Non-pigmented ciliary epithelial cell (primary cell): ENCODE measurements around the gene LTB4R.
A peak's percentile ranks its signal among the peaks of the same experiment; 100 is the strongest.

Source experiments
- DNase-seq: peaks from one replicate; pipeline ENCODE4 v3.0.0-alpha.2; 2010; ENCODE audit warnings: low read depth

Gene LTB4R

DNA sequence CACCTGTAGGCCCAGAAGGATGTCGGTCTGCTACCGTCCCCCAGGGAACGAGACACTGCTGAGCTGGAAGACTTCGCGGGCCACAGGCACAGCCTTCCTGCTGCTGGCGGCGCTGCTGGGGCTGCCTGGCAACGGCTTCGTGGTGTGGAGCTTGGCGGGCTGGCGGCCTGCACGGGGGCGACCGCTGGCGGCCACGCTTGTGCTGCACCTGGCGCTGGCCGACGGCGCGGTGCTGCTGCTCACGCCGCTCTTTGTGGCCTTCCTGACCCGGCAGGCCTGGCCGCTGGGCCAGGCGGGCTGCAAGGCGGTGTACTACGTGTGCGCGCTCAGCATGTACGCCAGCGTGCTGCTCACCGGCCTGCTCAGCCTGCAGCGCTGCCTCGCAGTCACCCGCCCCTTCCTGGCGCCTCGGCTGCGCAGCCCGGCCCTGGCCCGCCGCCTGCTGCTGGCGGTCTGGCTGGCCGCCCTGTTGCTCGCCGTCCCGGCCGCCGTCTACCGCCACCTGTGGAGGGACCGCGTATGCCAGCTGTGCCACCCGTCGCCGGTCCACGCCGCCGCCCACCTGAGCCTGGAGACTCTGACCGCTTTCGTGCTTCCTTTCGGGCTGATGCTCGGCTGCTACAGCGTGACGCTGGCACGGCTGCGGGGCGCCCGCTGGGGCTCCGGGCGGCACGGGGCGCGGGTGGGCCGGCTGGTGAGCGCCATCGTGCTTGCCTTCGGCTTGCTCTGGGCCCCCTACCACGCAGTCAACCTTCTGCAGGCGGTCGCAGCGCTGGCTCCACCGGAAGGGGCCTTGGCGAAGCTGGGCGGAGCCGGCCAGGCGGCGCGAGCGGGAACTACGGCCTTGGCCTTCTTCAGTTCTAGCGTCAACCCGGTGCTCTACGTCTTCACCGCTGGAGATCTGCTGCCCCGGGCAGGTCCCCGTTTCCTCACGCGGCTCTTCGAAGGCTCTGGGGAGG lies at the start of gene LTB4R:
Gene LTB4R (plus strand): TSS at position 857 of the 959 bp plus-strand sequence. CDS start 4,150 bp downstream, outside the sequence.
- peak; percentile 18 for DNase-seq

DNA sequence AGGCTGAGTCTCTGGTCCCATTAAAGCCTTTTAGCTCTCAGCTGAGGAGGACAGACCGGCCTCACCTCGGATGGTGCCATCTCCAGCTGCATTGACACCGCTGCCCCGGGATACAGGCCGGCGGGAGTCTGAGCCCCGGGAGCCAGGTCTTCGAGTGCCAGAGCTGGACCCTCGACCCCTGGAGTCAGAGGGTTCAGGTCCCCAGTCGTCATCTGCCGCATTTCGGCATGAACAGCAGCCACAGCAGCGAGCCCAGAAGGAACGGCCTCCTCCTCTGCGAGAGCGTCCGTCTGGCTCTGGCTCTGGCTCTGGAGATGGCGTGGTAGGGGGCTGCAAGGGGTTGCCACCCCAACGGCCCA lies 49.4 kb upstream of the LTB4R start:
- no peak for DNase-seq

- DNase-seq = no peak
Measured at GRCh38 chr14:24262821-24263733, 48.2 kb upstream of the LTB4R start, which contains the start of gene TGM1. Gene TGM1 (minus strand): TSS chr14:24263177. CDS start chr14:24262352, 825 bp downstream.

GRCh38 chr14:24263848-24264247 lies 47.5 kb upstream of the LTB4R start:
- no peak for DNase-seq

DNA sequence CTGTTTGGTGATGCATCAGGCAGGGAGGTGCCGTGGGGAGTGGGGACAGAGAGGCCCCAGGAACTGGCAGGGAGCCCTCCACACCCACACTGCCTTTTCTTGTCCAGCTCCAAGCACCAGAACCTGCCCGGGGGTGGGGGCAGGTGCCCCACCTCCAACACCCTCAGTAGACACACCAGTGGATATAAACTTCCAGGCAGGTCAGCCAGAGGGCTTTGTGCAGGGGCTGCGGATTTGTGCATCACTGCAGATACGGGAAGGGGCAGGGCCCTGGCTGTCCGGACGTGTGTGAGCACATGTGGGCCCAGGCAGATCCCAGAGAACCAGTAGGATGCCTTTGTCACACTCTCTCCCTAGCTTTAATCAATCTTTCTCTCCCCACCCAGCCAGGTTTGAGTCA lies 47.0 kb upstream of the LTB4R start:
- no peak for DNase-seq

- no peak for DNase-seq
Measured at GRCh38 chr14:24266344-24267244, 44.7 kb upstream of the LTB4R start.

GRCh38 chr14:24267516-24267915 lies 43.8 kb upstream of the LTB4R start:
- DNase-seq = no peak

GRCh38 chr14:24268225-24268624 lies 43.1 kb upstream of the LTB4R start:
- no peak for DNase-seq

GRCh38 chr14:24269368-24269767 lies 41.9 kb upstream of the LTB4R start:
- no peak for DNase-seq

GRCh38 chr14:24269910-24270536 lies 41.3 kb upstream of the LTB4R start:
- DNase-seq = no peak

DNA sequence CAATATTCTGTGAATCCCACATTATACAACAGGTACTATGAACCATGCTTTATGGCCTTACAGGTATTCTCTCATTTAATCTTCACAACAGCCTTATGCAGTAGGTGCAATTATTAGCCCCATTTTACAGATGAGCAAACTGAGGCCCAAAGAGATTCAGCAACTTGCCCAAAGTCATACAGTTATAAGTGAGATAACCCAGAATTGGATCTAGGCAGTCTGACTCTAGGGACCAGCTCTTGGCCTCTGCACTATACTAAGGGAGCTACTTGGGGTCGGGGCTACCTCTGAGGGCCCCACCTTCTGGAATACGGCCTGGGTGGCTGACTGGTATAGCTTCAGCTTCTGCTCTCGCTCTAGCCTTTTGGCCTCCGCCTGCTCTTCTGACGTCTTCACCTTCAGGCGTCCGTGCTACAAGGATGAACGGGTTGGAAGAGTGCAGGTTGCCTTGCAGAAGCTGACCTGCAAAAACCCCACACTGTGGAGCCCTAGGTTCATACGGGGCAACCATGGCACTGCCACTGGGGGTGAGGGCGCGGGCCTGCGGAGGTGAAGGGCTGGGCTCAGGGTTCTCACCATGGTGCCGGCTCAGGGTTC lies 40.7 kb upstream of the LTB4R start:
- no peak for DNase-seq

- peak; percentile 45 for DNase-seq
Measured at GRCh38 chr14:24271134-24271833, 40.0 kb upstream of the LTB4R start, which contains the start of gene RABGGTA. Gene RABGGTA (minus strand): TSS chr14:24271597. CDS start chr14:24271115, 482 bp downstream.

DNA sequence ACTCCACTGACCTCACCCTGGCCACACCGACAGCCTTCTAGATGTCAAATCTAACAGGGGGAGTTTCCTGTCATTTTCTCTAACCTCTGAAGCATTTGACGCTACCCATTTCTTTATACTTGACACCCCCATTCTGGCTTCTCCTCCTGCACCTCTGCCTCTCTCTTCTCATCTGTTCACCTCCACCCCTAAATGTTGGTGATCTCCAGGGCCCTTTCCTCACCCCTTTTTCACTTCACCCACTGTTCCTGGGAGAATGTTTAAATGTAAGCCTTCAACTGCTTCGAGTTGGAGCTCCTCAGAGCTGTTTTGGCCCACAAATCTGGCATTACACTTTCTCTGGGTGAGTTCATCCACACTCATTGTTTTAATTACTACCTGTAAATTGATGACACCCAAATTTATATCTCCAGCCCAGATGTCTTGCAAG lies 39.5 kb upstream of the LTB4R start:
- no peak for DNase-seq

DNA sequence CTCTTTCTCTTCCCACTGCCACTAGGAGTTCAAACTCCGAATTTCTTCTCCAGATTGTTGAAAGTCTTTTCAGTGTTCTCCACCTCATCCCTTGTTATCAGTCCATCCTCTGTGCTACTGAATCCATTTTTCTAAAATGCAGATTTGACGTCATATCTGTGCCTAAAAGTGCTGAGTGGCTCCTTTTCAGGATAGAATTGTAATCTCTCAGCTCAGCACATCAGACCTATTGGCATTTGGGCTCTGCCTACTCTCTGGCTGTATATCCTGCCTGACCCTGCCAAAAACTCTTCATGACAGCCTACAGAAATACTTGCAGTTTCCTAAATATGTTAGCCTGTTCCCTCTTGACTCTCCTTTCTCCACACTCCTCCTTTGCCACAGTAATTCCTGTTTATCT lies 38.8 kb upstream of the LTB4R start:
- DNase-seq = no peak

- DNase-seq = no peak
Measured at GRCh38 chr14:24273422-24273998, 37.8 kb upstream of the LTB4R start.

- DNase-seq = no peak
Measured at GRCh38 chr14:24274101-24274543, 37.2 kb upstream of the LTB4R start.

DNA sequence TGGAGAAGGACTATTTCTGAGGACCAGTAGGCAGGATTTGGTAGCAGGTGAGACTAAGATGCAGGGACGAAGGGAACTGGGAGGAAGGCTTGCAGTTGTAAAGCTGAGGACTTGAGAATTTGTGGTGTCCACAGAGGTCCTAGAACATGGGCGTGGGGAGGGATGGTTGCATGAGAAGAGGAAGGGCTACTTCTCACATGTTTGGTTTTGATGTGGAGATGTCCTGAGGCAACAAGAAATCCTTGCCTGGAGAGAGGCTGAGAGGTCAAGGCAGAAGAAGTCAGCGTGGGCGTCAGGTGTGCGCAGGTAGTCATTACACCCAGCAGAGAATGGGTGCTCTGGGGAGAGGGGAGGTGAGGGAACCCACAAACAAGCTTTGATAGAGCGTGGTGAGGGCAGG lies 34.2 kb upstream of the LTB4R start:
- DNase-seq = no peak

DNA sequence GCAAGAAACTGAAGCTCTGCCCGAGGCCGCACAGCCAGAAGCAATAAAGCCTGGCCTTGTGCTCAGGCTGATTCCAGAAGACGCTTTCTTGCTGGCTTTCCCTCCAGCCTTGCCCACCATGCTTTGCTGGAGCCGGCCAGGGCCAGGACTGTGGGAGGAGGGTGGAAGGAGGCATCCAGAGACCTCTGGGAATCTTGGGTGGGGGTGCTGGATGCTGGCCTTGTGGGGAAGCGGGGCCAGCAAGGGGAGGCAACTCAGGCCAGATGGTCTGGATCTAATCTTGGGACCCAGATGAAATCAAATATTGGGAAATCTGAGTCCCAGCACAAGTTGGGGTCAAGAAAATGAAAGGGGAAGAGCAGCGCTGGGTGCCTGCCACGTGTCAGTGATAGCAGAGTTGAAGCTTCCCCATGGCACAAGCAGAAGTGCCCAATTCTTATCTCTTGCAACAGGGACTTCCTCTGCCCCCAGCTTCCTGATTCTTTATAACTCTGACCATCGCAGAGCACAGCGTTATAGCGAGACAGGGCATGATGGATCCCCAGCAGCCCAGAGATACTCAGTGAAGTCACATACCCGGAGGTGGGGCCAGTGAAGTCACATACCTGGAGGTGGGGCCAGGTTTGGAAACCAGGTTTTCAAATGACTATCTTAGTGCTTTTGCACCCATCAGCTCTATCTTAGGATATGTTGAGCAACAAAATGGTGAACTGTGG lies 33.5 kb upstream of the LTB4R start:
- no peak for DNase-seq

- no peak for DNase-seq
Measured at GRCh38 chr14:24278424-24278823, 32.9 kb upstream of the LTB4R start.
